Prostate gland (tissue), 2 donors: ENCODE results near the gene CCDC92.

Experiments
- CTCF ChIP-seq, 4 experiments: fragments of 200-600 bp in 2 of 4; fragments of 450-650 bp in 2 of 4; sonication (generic) in 2 of 4; IDR thresholded peaks; 1 replicate in 3 of 4; 2 replicates in 1 of 4; pipeline ENCODE4 v1.5.1; 2016 to 2019; ENCODE audit warnings: antibody characterized with exemption in 4 of 4, mild to moderate bottlenecking in 2 of 4, moderate library complexity in 2 of 4
- POLR2A ChIP-seq: fragments of 450-650 bp; IDR thresholded peaks from one replicate; pipeline ENCODE4 v1.6.1; 2016; ENCODE audit warnings: antibody characterized with exemption, mild to moderate bottlenecking

- no peak for TF ChIP-seq POLR2A
- TF ChIP-seq CTCF (IDR thresholded peaks at IDR 0.05), result no peak
Measured at GRCh38 chr12:123973552-123974341, 1.1 kb upstream of the CCDC92 start.
